Endothelial cell of umbilical vein (primary cell): ENCODE results near the gene RAC2. TPM values are rescaled to one million over a fixed set of nuclear protein-coding genes. Genes with fewer than 3 reads are reported as not detected.

Source experiments
- BruUV-seq: library from RNA; stranded (reverse); fragments of 400-500 nt; replicated peaks from 2 replicates; lab custom pipeline; 2021; lab: Mats Ljungman, UMichigan
- CTCF ChIA-PET: fragments of 300-600, 350-600 bp; sonication (Branson Sonifier 250); formaldehyde crosslinking; loops from one replicate; lab custom pipeline; 2021; ENCODE audit warnings: antibody characterized with exemption, inconsistent platforms; lab: Charles Lee
- POLR2A ChIA-PET: fragments of 300-600, 350-600 bp; sonication (Branson Sonifier 250); formaldehyde crosslinking; loops from one replicate; lab custom pipeline; 2021; ENCODE audit warnings: antibody characterized with exemption, inconsistent platforms; lab: Charles Lee
- DNase-seq: peaks from one replicate; pipeline ENCODE4 v3.0.0-alpha.2; 2011; ENCODE audit warnings: low read depth, low spot score
- FAIRE-seq: peaks from 2 replicates; lab custom pipeline; 2011; peaks lifted over from hg19 to GRCh38; lab: Jason Lieb, UNC
- H2AFZ ChIP-seq: 2 replicates; pipeline ENCODE4 v1.6.0; 2012; ENCODE audit warnings: low read depth, low read length, control low read depth, inconsistent platforms
- H3K27ac ChIP-seq: 2 replicates; pipeline ENCODE4 v1.5.1; 2011; ENCODE audit warnings: low read depth, mild to moderate bottlenecking, control low read depth, low read length, moderate library complexity; ENCODE audit not compliant: insufficient read depth
- H3K27me3 ChIP-seq, 2 experiments: 2 replicates each; pipeline versions ENCODE4 v1.6.0 to v1.6.1; 2011; ENCODE audit warnings: low read length in 2 of 2, mixed read lengths in 1 of 2; ENCODE audit not compliant: control insufficient read depth in 2 of 2, insufficient read depth in 2 of 2
- H3K36me3 ChIP-seq, 2 experiments: 2 replicates in 1 of 2; 3 replicates in 1 of 2; pipeline ENCODE4 v1.5.1; 2011; ENCODE audit warnings: low read length in 2 of 2, mild to moderate bottlenecking in 1 of 2, moderate library complexity in 1 of 2; ENCODE audit not compliant: control insufficient read depth in 2 of 2, insufficient read depth in 2 of 2; ENCODE audit errors: extremely low read depth in 1 of 2
- H3K4me1 ChIP-seq: 3 replicates; pipeline ENCODE4 v1.5.1; 2011; ENCODE audit warnings: mild to moderate bottlenecking, low read length; ENCODE audit not compliant: control insufficient read depth, insufficient read depth; ENCODE audit errors: extremely low read depth
- H3K4me2 ChIP-seq: 2 replicates; pipeline ENCODE4 v1.6.1; 2011; ENCODE audit warnings: low read length, control low read depth, mixed read lengths; ENCODE audit not compliant: insufficient read depth
- H3K4me3 ChIP-seq, 3 experiments: fragments of 200-600 bp in 1 of 3; sonication (generic), shearing (Covaris generic) in 1 of 3; replicated peaks in 1 of 3; 2 replicates each; pipeline ENCODE4 v1.5.1; 2011 to 2016; ENCODE audit warnings: control low read depth in 3 of 3, low read length in 3 of 3, mild to moderate bottlenecking in 2 of 3, inconsistent platforms in 1 of 3, low read depth in 1 of 3, moderate library complexity in 1 of 3; ENCODE audit not compliant: insufficient read depth in 1 of 3
- H3K79me2 ChIP-seq: 2 replicates; pipeline ENCODE4 v1.6.0; 2012; ENCODE audit warnings: low read length, inconsistent platforms; ENCODE audit not compliant: control insufficient read depth, insufficient read depth
- H3K9ac ChIP-seq: replicated peaks from 2 replicates; pipeline ENCODE3; 2011; ENCODE audit warnings: low read length, control low read depth; ENCODE audit not compliant: insufficient read depth; ENCODE audit errors: extremely low read depth
- H3K9me1 ChIP-seq: replicated peaks from 3 replicates; pipeline ENCODE4 v1.6.0; 2011; ENCODE audit warnings: mild to moderate bottlenecking, low read length; ENCODE audit not compliant: control insufficient read depth, insufficient read depth; ENCODE audit errors: extremely low read depth
- H3K9me3 ChIP-seq: replicated peaks from 2 replicates; pipeline ENCODE4 v1.5.1; 2012; ENCODE audit warnings: low read length, inconsistent platforms; ENCODE audit not compliant: control insufficient read depth, insufficient read depth
- H4K20me1 ChIP-seq: replicated peaks from 2 replicates; pipeline ENCODE3; 2011; ENCODE audit warnings: mild to moderate bottlenecking, low read length; ENCODE audit not compliant: control insufficient read depth, insufficient read depth; ENCODE audit errors: extremely low read depth
- EZH2 ChIP-seq: IDR thresholded peaks from 2 replicates; pipeline ENCODE4 v1.6.1; 2012; ENCODE audit warnings: borderline replicate concordance, low read depth, mild to moderate bottlenecking, moderate library complexity, low read length, inconsistent platforms; ENCODE audit not compliant: severe bottlenecking
- FOS ChIP-seq: IDR thresholded peaks from 2 replicates; pipeline ENCODE4 v1.6.1; 2011; ENCODE audit warnings: mild to moderate bottlenecking, low read length, moderate library complexity, borderline replicate concordance; ENCODE audit not compliant: insufficient read depth
- MAX ChIP-seq: IDR thresholded peaks from 2 replicates; pipeline ENCODE4 v1.6.1; 2011; ENCODE audit not compliant: insufficient read depth, insufficient read length
- MYC ChIP-seq: IDR thresholded peaks from one replicate; pipeline ENCODE4 v1.6.1; 2011; ENCODE audit warnings: mild to moderate bottlenecking, low read depth, low read length
- POLR2A ChIP-seq: IDR thresholded peaks from 2 replicates; pipeline ENCODE4 v1.6.1; 2012; ENCODE audit warnings: low read depth, mild to moderate bottlenecking, control low read depth, low read length
- dilution Hi-C: fragments of 300-500 bp; cut with MboI; formaldehyde crosslinking; loops from one replicate; pipeline ENCODE4 v1.15.0; 2019; ENCODE audit warnings: low sequenced_read_pairs; ENCODE audit not compliant: extremely low pct_ligation_motif_present
- intact Hi-C: fragments of 100-400 bp; cut with micrococcal nuclease; formaldehyde crosslinking; loops from one replicate; pipeline ENCODE4 v1.10.0; 2022
- polyA plus RNA-seq, 4 experiments: library from polyadenylated mRNA; depleted of rRNA in 3 of 4; stranded (reverse) in 3 of 4; unstranded in 1 of 4; fragments of >200 nt; gene quantifications; 2 replicates each; pipeline versions ENCODE4 v1.2.1 to v1.2.3, GENCODE V29; 2011 to 2012; ENCODE audit warnings: missing spikeins in 1 of 4
- total RNA-seq: library from RNA; stranded (reverse); gene quantifications from 2 replicates; pipeline ENCODE4 v1.2.3, GENCODE V29; 2021

RAC2 gene
- total and polyA plus RNA-seq, 2 donors (not counting 3 experiments of a cell fraction or from before 2014, with no cell fraction given): 122 to 181 TPM

GRCh38 chr22:37281646-37282384 is 37.7 kb upstream of the RAC2 start:
- no peaks in the 10 kb centered on the region for H3K9me1 ChIP-seq
- dilution Hi-C loops: no loop called here
- TF ChIP-seq MYC (no peak), FOS (no peak), MAX (no peak), POLR2A (no peak), EZH2 (no peak)
- no peaks in the 10 kb centered on the region for H3K79me2 ChIP-seq
- no peaks in the 10 kb centered on the region for H3K36me3 ChIP-seq
- peak overlapping the region; percentile 13 for H3K4me2 ChIP-seq
- H3K9ac ChIP-seq: no peak overlapping the region
- CTCF ChIA-PET: interaction anchor here (0.9 to 1.0 kb wide), 2 partner anchors 22 kb away, joined by 3 to 4 read pairs; no protein-coding TSS in a partner anchor
- DNase-seq (no peak), FAIRE-seq (no peak)
- H4K20me1 ChIP-seq: no peaks in the 10 kb centered on the region
- H3K9me3 ChIP-seq: no peaks in the 10 kb centered on the region
- H3K27ac ChIP-seq: no peak overlapping the region
- intact Hi-C loops: no loop called here
- no peaks in the 10 kb centered on the region for H3K27me3 ChIP-seq
- POLR2A ChIA-PET: no interaction called here
- H2AFZ ChIP-seq: peak overlapping the region; percentile 34
- no TSS peak for BruUV-seq
- no peak overlapping the region for H3K4me3 ChIP-seq
- H3K4me1 ChIP-seq: peaks cover 10% of the 10 kb centered on the region

GRCh38 chr22:37281195-37281594 is 37.1 kb upstream of the RAC2 start:
- no peak overlapping the region for H2AFZ ChIP-seq
- CTCF ChIA-PET: interaction anchor here (0.9 kb wide), 1 partner anchor 22 kb away, joined by 4 read pairs; no protein-coding TSS in a partner anchor

More at GRCh38 chr22:37281195-37281594, 37.1 kb upstream of the RAC2 start:
- Histone ChIP-seq H3K36me3 (no peaks in the 10 kb centered on the region), H3K4me3 (no peak overlapping the region), H3K27me3 (no peaks in the 10 kb centered on the region), H3K9me3 (no peaks in the 10 kb centered on the region), H4K20me1 (no peaks in the 10 kb centered on the region), H3K9me1 (no peaks in the 10 kb centered on the region), H3K4me2 (no peak overlapping the region), H3K79me2 (no peaks in the 10 kb centered on the region), H3K9ac (no peak overlapping the region), H3K4me1 (peaks cover 10% of the 10 kb centered on the region), H3K27ac (no peak overlapping the region)
- no TSS peak for BruUV-seq
- TF ChIP-seq POLR2A: no peak
- FAIRE-seq (no peak), DNase-seq (no peak)
- dilution Hi-C loops: no loop called here
- intact Hi-C loops: no loop called here
- POLR2A ChIA-PET: no interaction called here
